SK-MEL-5 (cell line): ENCODE measurements around the gene RIOK1. TPM values are rescaled to one million over a fixed set of nuclear protein-coding genes. Genes with fewer than 3 reads are reported as not detected.
A peak's percentile ranks its signal among the peaks of the same experiment; 100 is the strongest.
"Not testable (repeated sequence)": the region's sequence is repeated elsewhere in the genome, so short reads cannot be mapped to it uniquely, and the experiment has no call there.

ENCODE experiments used
- DNase-seq: peaks from one replicate; pipeline ENCODE4 v3.0.0-alpha.2; 2016; ENCODE audit warnings: low read depth, low spot score
- in situ Hi-C: cut with HindIII; loops from 2 replicates; pipeline ENCODE4 v1.10.0; 2016; ENCODE audit warnings: low sequenced_read_pairs, high pct_unique_total_duplicates, low pct_unique_long_range_greater_than_20kb
- polyA plus RNA-seq, 2 experiments: library from polyadenylated mRNA; depleted of rRNA; stranded (reverse); fragments of >200 nt; gene quantifications; 2 replicates each; pipeline ENCODE4 v1.2.3, GENCODE V29; 2015
- total RNA-seq: library from RNA; depleted of rRNA; stranded (reverse); fragments of >200 nt; shearing (Covaris generic); gene quantifications from 2 replicates; pipeline ENCODE4 v1.2.3, GENCODE V29; 2014; rRNA removed

The RIOK1 gene
- total RNA-seq, result 32.8 and 38.4 TPM in 2 replicates
- polyA plus RNA-seq (2015; cell fraction: cytosol; rRNA removed), result 27.3 and 34.1 TPM in 2 replicates
- polyA plus RNA-seq (2015; cell fraction: nucleus; rRNA removed), result 62.9 and 63.3 TPM in 2 replicates

DNA sequence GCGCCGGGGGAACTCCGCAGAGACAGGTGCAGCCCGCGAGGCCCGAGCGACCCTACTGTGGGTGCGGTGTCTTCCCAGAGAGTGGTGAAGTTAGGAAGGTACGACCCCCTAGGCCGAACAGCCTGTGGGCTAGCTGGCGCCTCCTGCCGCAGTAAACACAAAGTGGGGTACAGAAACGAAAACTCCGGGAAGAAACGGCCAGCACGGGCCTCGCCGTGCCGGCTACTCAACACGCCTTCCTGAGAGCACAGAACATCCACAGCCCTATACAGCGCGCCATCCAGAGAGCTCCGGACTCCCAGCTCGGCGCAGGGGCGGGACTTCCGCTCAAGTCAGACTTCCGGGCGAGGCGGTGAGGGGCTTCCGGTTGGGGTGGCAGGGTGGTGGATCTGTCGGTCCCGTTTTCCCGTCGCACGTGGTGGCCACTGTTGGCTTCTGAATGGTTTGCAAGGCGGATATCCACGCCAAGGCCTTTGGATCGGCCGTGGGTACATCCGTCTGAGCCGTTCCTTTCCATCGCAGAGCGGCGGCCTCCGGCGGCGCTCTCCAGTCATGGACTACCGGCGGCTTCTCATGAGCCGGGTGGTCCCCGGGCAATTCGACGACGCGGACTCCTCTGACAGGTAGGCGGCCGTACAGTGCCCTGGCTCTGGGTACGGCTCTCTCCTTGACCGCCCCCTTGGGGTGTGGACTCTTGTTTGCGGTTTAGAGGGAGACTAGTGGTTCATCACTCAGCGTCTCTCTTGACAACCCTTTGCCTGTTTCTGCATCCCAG, at the start of gene RIOK1, which contains the start of gene CAGE1:
RIOK1 (plus strand) TSS at position 358 of the 775 bp plus-strand sequence; CDS start at position 553, 195 bp downstream.
CAGE1 (minus strand) TSS at position 292 of the 775 bp plus-strand sequence. CDS start 2,569 bp downstream, outside the sequence.
- in situ Hi-C loops, result no loop called here
- DNase-seq, result peak; percentile 98

DNA sequence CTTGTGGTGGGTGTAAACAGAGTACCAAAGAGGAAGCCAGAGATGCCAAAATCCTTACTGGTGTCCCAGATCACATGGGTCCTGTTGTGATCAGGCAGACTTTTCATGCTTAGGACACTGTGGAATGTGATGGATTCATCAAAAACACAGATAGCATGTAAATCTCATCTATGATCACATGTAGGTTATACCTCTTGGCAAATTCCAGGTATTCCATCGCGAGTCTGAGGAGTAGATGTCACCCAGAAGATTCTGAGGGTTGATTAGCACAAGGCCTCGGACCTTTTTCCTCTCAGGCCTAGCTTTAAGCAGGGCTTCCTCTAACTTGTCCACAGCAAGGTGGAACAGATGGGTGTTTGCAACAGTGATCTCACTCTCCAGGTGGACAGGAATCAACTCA, 48.3 kb upstream of the RIOK1 start:
- in situ Hi-C loops, result no loop called here
- DNase-seq, result no peak

DNA sequence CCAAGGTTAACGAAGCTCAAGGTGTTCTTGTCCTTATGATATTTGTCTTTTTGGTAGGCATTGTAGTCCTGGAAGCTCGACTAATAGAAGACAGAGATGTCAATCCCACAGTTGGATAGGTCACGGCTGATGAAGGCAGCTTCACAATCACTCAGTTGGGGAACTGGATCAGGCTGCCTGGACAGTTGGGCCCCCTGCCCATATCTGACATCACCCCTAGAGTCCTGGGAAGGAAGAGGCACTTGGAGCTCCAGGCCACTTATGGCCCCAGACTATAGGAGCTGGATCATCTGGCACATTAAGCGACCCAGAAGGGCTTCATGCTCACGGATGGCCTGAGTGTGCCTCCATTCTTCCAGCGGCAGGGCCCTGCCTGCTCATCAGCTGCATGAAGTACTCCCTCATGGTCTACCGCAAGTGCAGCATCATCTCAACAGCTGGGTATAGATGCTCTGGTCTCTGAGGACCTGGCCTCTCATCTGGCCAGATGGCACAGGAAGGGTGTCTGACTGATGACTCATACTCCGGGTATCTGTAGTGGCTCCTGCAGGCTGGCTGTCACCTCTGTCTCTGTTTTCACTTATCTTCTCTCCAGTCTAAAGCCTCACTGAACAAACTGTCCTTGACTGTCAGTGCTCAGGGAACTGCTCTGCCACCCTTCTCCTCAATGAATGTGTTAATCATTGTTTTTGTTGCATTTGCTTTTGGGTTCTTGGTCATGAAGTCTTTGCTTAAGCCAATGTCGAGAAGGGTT, 47.4 kb upstream of the RIOK1 start:
- in situ Hi-C loops, result no loop called here
- no peak for DNase-seq

DNA sequence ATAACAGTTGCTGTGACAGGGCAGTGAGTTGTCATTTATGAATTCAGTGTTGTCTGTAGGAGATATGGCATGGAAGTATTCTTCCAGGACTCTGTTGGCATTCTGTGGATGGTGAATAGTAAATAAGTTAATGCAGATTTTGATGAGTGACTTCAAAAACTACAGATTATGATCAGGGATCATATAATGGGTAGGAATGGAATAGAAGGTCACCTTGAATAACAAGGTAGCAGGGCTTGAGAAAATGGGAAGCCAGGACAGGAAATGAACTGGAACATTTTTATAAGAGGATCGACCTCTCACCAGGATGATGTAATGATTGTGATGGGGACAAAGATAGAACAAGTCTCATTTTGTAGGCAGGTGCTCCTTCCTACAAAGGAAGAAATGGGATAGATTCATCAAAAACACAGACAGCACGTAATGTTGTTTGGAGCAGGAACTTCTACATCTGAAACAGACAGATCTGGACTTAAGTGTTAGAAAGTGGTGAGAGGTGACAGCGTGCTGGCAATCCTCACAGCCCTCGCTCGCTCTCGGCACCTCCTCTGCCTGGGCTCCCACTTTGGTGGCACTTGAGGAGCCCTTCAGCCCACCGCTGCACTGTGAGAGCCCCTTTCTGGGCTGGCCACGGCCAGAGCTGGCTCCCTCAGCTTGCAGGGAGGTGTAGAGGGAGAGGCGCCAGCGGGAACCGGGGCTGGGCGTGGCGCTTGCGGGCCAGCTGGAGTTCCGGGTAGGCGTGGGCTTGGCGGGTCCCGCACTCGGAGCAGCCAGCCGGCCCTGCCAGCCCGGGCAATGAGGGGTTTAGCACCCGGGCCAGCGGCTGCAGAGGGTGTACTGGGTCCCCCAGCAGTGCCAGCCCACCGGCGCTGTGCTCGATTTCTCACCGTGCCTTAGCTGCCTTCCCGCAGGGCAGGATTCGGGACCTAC, 45.8 kb upstream of the RIOK1 start:
- in situ Hi-C loops, result no loop called here
- no peak for DNase-seq

DNA sequence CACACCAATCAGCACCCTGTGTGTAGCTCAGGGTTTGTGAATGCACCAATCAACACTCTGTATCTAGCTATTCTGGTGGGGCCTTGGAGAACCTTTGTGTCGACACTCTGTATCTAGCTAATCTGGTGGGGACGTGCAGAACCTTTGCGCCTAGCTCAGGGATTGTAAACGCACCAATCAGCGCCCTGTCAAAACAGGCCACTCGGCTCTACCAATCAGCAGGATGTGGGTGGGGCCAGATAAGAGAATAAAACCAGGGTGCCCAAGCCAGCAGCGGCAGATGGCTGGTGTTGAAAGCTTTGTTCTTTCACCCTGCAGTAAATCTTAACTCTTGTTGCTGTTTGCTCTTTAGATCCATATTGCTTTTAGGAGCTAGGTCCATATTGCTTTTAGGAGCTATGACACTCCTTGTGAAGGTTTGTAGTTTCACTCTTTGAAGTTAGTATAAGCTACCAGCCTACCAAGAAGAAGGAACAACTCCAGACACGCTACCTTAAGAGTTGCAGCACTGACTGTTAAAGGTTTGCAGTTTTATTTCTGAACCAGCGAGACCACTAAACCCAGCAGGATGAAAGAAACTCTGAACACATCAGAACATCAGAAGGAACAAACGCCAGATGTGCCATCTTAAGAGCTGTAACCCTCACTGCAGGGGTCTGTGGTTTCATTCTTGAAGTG, 44.7 kb upstream of the RIOK1 start:
- DNase-seq, in situ Hi-C loops: not testable (repeated sequence)

DNA sequence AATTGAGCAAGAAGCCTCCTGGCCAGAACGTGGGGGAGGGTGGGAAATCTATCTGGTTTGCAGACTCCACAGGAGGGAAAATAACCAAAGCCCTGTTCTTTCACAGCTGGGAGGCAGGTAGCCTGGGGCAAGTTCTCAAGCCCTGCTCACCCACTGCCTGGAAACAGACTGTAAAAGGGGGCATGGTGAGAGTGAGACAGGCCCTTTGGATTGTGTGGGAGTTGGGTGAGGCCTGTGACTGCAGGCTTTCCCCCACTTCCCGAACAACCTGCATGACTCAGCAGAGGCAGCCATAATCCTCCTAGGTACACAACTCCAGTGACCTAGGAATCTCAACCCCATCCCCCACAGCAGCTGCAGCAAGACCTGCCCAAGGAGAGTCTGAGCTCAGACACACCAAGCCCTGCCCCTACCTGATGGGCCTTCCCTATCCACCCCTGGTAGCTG, 42.0 kb upstream of the RIOK1 start:
- peak; percentile 29 for DNase-seq
- in situ Hi-C loops, result not testable (repeated sequence)

DNA sequence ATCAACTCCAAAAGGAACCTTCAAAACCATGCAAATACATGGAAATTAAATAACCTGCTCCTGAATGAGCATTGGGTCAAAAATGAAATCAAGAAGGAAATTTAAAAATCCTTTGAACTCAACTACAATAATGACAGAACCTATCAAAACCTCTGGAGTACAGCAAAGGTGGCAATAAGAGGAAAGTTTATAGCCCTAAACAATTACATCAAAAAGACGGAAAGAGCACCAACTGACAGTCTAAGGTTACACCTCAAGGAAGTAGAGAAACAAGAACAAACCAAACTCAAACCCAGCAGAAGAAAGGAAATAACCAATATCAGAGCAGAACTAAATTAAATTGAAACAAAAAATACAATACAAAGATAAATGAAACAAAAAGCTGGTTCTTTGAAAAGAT, 39.0 kb upstream of the RIOK1 start:
- in situ Hi-C loops, DNase-seq: not testable (repeated sequence)

DNA sequence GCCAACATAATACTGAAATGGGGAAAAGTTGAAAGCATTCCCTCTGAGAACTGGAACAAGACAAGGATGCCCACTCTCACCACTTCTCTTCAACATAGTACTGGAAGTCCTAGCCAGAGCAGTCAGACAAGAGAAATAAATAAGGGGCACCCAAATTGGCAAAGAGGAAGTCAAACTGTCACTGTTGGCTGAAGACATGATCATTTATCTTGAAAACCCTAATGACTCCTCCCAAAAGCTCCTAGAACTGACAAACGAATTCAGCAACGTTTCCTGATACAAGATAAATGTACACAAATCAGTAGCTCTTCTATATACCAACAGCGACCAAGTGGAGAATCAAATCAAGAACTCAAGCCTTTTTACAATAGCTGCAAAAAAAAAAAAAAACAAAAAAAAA, 37.7 kb upstream of the RIOK1 start:
- in situ Hi-C loops, DNase-seq: not testable (repeated sequence)

DNA sequence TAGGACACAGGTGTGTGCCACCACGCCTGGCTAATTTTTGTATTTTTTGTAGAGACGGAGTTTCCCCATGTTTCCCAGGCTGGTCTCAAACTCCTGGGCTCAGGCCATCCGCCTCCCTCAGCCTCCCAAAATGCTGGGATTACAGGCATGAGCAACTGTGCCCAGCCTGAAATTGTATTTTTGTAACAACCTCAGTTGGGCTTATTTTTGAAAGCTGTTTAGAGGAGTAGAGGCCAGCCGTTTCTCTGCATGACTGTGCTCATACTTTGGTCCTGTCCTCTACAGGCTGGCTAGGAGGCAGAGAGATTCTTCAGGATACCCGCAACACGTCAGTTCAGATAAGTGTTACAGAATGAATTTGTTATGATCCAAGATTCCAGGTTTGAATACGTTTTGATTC, 22.2 kb upstream of the RIOK1 start:
- in situ Hi-C loops, result no loop called here
- no peak for DNase-seq

DNA sequence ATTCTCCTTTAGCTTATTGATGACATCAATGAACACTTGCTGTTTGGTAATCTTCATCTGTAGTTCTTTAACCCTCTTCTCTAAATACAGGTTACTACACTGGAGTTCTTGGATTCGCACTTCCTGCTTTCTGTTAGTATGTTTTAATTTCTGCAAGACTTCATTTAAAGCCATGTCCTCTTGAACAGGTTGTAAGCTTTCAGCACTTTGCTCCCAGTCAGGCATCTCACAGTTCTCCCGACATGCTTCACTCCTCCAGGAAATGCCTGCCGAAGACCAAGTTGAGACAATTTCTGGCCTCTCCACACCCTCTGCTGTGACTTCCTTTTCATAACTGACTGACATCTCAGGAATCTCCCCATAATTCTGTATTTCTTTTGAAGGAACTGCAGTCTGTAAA, 15.9 kb upstream of the RIOK1 start:
- in situ Hi-C loops, result no loop called here
- no peak for DNase-seq

DNA sequence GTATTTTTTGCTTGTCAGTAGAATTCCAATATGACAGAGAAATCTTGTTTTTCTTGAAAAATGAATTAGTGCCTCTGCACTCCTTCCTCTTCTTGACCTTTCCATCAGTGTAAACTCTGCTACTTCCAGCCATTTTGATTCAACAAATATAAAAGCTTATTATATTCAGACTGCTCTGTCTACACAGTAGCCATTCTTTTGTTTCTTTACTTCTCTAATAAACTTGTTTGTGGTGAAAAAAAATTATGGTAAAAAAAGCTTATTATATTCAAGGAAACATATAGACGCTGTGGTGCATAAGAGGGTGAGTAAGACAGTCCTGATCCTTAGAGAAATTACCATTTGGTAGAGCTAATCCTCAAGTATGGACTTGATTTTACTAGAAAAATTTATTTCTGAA, 11.6 kb upstream of the RIOK1 start:
- in situ Hi-C loops, result no loop called here
- DNase-seq, result peak; percentile 67

DNA sequence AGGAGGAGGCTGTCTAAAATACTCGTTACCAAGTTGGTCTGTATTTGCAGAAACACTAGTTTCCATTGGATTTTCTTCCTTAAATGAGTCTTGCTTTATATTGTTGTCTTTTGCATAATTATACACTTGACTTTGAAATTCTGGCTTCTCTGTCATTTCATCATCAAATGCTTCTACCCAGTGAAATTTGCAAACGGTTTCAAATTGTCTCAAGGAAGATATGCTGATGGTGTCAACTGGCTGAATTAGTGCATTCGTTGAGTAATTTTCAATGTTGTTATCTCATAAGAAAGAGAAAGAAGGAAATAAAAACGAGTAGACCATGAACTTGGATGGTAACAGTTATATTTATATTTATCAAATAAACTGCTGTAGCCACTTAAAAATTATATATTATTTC, 10.9 kb upstream of the RIOK1 start:
- in situ Hi-C loops, result no loop called here
- DNase-seq, result no peak

DNA sequence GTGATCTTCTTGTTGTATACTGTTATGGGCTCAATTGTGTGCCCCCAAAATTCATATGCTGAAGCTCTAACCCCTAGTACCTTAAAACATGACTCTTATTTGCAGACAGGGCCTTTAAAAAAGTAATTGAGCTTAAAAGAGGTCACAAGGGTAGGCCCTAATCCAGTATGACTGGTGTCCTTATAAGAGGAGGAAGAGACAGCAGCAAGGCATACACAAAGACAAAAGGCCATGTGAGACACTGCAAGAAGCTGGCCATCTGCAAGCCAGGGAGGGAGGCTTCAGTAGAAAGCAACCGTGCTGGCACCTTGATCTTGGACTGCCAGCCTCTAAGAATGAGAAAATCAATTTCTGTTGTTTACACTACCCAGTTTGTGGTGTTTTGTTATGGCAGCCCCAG, 8.5 kb upstream of the RIOK1 start:
- in situ Hi-C loops, result no loop called here
- peak; percentile 38 for DNase-seq

DNA sequence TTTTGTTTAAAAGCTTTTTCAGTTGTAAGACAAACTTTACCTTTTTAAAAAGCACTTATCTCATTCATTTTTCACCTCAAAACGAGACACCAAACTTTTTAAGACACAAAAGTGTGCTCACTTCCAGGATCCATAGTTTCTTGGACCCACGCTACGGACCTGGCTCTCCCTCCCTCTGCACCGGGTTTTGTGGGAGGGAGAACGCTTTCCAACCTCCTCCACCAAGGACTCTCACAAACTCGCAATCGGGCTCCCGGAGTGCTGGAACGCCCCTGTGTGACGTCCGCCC, 502 bp upstream of the RIOK1 start:
- in situ Hi-C loops, result no loop called here
- no peak for DNase-seq

DNA sequence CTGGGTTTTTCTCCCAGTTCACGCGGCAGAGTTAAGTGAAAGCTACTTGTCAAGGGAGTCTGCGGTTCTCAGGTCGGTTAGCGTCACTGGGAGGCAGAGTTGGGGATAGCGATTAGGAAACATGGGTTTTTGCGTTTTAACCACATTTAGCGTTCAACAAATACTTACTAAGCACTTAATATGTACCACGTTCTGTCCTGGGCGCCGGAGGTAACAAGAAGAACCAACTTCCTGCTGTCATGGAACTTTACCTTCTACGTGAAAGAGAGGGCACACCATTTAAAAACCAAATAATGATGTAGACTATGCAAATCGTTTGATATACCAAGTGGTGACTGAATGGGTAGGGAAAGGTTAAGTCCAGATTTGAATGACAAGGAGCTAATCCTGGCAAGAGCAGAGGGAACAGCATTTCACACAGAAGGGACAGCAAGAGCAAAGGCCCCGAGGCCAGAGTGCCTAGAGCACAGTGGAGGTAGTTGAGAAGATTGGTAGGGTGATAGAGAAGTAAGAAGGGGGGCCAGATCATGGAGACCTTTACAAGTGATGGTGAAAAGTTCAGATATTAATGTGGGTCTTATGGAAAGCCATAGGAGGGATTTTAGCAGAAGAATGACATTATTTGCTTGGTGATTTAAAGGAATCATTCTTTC, 744 bp downstream of the RIOK1 start:
- DNase-seq, result no peak

DNA sequence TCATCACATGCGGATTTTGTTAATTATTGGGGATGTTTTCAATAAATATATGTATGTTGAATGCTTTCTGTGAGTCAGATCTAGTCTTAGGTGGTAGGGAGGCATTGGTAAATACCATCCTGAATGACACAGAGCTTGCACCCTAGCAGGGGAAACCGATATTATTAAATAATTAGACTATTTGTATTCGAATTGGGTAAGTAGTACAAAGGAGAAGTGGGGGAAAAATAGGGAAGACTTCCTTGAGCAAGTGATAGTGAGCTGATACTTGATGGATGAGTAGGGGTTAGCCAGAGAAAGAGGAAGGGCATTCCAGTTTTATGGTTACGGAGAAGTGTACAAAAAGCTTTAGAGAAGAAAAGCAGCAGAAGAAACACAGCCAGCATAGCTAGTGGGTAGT, 1.5 kb downstream of the RIOK1 start:
- in situ Hi-C loops, result no loop called here
- no peak for DNase-seq

More for the DNA sequence above, 744 bp downstream of the RIOK1 start:
- in situ Hi-C loops, result no loop called here

DNA sequence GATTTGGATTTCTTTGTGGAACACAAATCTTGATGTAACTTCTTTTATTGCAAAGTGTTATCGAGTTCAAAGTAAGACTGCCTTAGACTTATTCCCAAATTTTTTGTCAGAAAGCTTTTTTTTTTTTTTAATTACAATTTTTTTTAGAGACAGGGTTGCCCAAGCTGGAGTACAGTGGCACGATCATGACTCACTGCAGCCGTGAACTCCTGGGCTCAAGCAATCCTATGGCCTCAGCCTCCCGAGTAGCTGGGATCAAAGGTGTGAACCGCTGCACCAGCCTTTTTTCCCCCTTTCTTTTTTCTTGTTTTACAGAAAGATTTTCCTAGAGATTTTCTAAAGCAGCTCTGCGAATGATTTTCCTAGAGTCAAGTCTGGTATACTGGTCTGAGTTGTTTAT, 2.8 kb downstream of the RIOK1 start:
- in situ Hi-C loops, result no loop called here
- no peak for DNase-seq
